ENCODE measurements around the gene CEACAM1. TPM values are rescaled to one million over a fixed set of nuclear protein-coding genes. Genes with fewer than 3 reads are reported as not detected.

CEACAM1 gene
- total and polyA plus RNA-seq, 3 experiments from 2014 or later: 0.15 to 0.78 (median 0.46) TPM

GRCh38 chr19:42497492-42498168 is 30.7 kb downstream of the CEACAM1 start:
- H3K4me3 ChIP-seq (ENCODE audit: low read length): no peak overlapping the region
- H3K9me3 ChIP-seq (ENCODE audit: low read length): no peaks in the 10 kb centered on the region
- H3K27ac ChIP-seq (ENCODE audit: low read depth, low read length): no peak overlapping the region
- H3K36me3 ChIP-seq (ENCODE audit: insufficient read depth, low read length): no peaks in the 10 kb centered on the region
- POLR2A ChIA-PET: no interaction called here
- Mint-ChIP-seq H3K4me1 (no peaks in the 10 kb centered on the region), H3K9me3 (no peaks in the 10 kb centered on the region), H3K27ac (peak overlapping the region in 1 of 8 donors; percentile 1), H3K36me3 (no peaks in the 10 kb centered on the region), H3K27me3 (peaks cover 0 to 2% of the 10 kb centered on the region in 2 donors), H3K4me3 (no peak overlapping the region)
- DNase-seq: no peak
- CTCF ChIA-PET: no interaction called here
- H3K4me1 ChIP-seq (ENCODE audit: insufficient read depth, low read length): no peaks in the 10 kb centered on the region
- H3K27me3 ChIP-seq (ENCODE audit: insufficient read depth, low read length, poor library complexity, severe bottlenecking): no peaks in the 10 kb centered on the region

GRCh38 chr19:42496460-42497133 is 31.7 kb downstream of the CEACAM1 start:
- ChIA-PET POLR2A (no interaction called here), CTCF (no interaction called here)
- no peaks in the 10 kb centered on the region for H3K36me3 ChIP-seq (ENCODE audit: insufficient read depth, low read length)
- no peaks in the 10 kb centered on the region for H3K9me3 ChIP-seq (ENCODE audit: low read length)
- Mint-ChIP-seq H3K36me3 (no peaks in the 10 kb centered on the region), H3K4me3 (no peak overlapping the region), H3K9me3 (no peaks in the 10 kb centered on the region), H3K4me1 (no peaks in the 10 kb centered on the region), H3K27me3 (peaks cover 0 to 2% of the 10 kb centered on the region in 2 donors), H3K27ac (no peak overlapping the region)
- no peaks in the 10 kb centered on the region for H3K27me3 ChIP-seq (ENCODE audit: insufficient read depth, low read length, poor library complexity, severe bottlenecking)
- no peak overlapping the region for H3K4me3 ChIP-seq (ENCODE audit: low read length)
- H3K27ac ChIP-seq (ENCODE audit: low read depth, low read length): no peak overlapping the region
- no peaks in the 10 kb centered on the region for H3K4me1 ChIP-seq (ENCODE audit: insufficient read depth, low read length)
- no peak for DNase-seq

- Histone ChIP-seq H3K36me3 (ENCODE audit: insufficient read depth, low read length) (no peaks in the 10 kb centered on the region), H3K27me3 (ENCODE audit: insufficient read depth, low read length, poor library complexity, severe bottlenecking) (no peaks in the 10 kb centered on the region), H3K27ac (ENCODE audit: low read depth, low read length) (no peak overlapping the region), H3K4me1 (ENCODE audit: insufficient read depth, low read length) (no peaks in the 10 kb centered on the region), H3K9me3 (ENCODE audit: low read length) (no peaks in the 10 kb centered on the region), H3K4me3 (ENCODE audit: low read length) (no peak overlapping the region)
- ChIA-PET CTCF (no interaction called here), POLR2A (no interaction called here)
- peak overlapping the region in 1 of 8 donors; percentile 61 for H3K27ac Mint-ChIP-seq
- no peaks in the 10 kb centered on the region for H3K9me3 Mint-ChIP-seq
- H3K27me3 Mint-ChIP-seq: peaks cover 0 to 2% of the 10 kb centered on the region in 2 donors
- H3K4me3 Mint-ChIP-seq: no peak overlapping the region
- no peak for DNase-seq
- H3K4me1 Mint-ChIP-seq: no peaks in the 10 kb centered on the region
- peaks cover 0 to 2% (median 0%) of the 10 kb centered on the region in 3 donors for H3K36me3 Mint-ChIP-seq
Measured at GRCh38 chr19:42495663-42496062, 32.6 kb downstream of the CEACAM1 start.

GRCh38 chr19:42494321-42494720 is 34.0 kb downstream of the CEACAM1 start:
- Histone ChIP-seq H3K27ac (ENCODE audit: low read depth, low read length) (no peak overlapping the region), H3K36me3 (ENCODE audit: insufficient read depth, low read length) (no peaks in the 10 kb centered on the region), H3K4me1 (ENCODE audit: insufficient read depth, low read length) (no peaks in the 10 kb centered on the region), H3K27me3 (ENCODE audit: insufficient read depth, low read length, poor library complexity, severe bottlenecking) (no peaks in the 10 kb centered on the region), H3K9me3 (ENCODE audit: low read length) (no peaks in the 10 kb centered on the region), H3K4me3 (ENCODE audit: low read length) (no peak overlapping the region)
- H3K27me3 Mint-ChIP-seq: no peaks in the 10 kb centered on the region
- H3K4me1 Mint-ChIP-seq: no peaks in the 10 kb centered on the region
- H3K4me3 Mint-ChIP-seq: no peak overlapping the region
- no peak for DNase-seq
- peak overlapping the region in 1 of 8 donors; percentile 38 for H3K27ac Mint-ChIP-seq
- CTCF ChIA-PET: no interaction called here
- no peaks in the 10 kb centered on the region for H3K9me3 Mint-ChIP-seq
- peaks cover 0 to 2% (median 0%) of the 10 kb centered on the region in 3 donors for H3K36me3 Mint-ChIP-seq
- POLR2A ChIA-PET: no interaction called here

- Histone ChIP-seq H3K36me3 (ENCODE audit: insufficient read depth, low read length) (no peaks in the 10 kb centered on the region), H3K4me3 (ENCODE audit: low read length) (no peak overlapping the region), H3K27ac (ENCODE audit: low read depth, low read length) (no peak overlapping the region), H3K9me3 (ENCODE audit: low read length) (no peaks in the 10 kb centered on the region), H3K4me1 (ENCODE audit: insufficient read depth, low read length) (no peaks in the 10 kb centered on the region), H3K27me3 (ENCODE audit: insufficient read depth, low read length, poor library complexity, severe bottlenecking) (no peaks in the 10 kb centered on the region)
- Mint-ChIP-seq H3K27ac (no peak overlapping the region), H3K36me3 (peaks cover 0 to 2% (median 0%) of the 10 kb centered on the region in 3 donors), H3K9me3 (no peaks in the 10 kb centered on the region), H3K27me3 (no peaks in the 10 kb centered on the region), H3K4me1 (peaks cover 0 to 3% (median 0%) of the 10 kb centered on the region in 3 donors), H3K4me3 (no peak overlapping the region)
- DNase-seq: no peak
- ChIA-PET POLR2A (no interaction called here), CTCF (no interaction called here)
Measured at GRCh38 chr19:42488783-42489521, 39.3 kb downstream of the CEACAM1 start.

GRCh38 chr19:42487798-42488178 is 40.5 kb downstream of the CEACAM1 start:
- H3K4me3 Mint-ChIP-seq: no peak overlapping the region
- ChIA-PET POLR2A (no interaction called here), CTCF (no interaction called here)

GRCh38 chr19:42487032-42487797 is 41.1 kb downstream of the CEACAM1 start:
- H3K27me3 ChIP-seq (ENCODE audit: insufficient read depth, low read length, poor library complexity, severe bottlenecking): no peaks in the 10 kb centered on the region
- Mint-ChIP-seq H3K27me3 (no peaks in the 10 kb centered on the region), H3K36me3 (peaks cover 0 to 3% (median 0%) of the 10 kb centered on the region in 3 donors), H3K9me3 (no peaks in the 10 kb centered on the region), H3K27ac (peak overlapping the region in 2 of 8 donors; percentile 16 to 32), H3K4me1 (peaks cover 0 to 3% (median 0%) of the 10 kb centered on the region in 3 donors), H3K4me3 (no peak overlapping the region)
- H3K9me3 ChIP-seq (ENCODE audit: low read length): no peaks in the 10 kb centered on the region
- POLR2A ChIA-PET: no interaction called here
- no peak overlapping the region for H3K4me3 ChIP-seq (ENCODE audit: low read length)
- no peak overlapping the region for H3K27ac ChIP-seq (ENCODE audit: low read depth, low read length)
- no peaks in the 10 kb centered on the region for H3K36me3 ChIP-seq (ENCODE audit: insufficient read depth, low read length)
- CTCF ChIA-PET: no interaction called here
- no peak for DNase-seq
- no peaks in the 10 kb centered on the region for H3K4me1 ChIP-seq (ENCODE audit: insufficient read depth, low read length)

More at GRCh38 chr19:42487798-42488178, 40.5 kb downstream of the CEACAM1 start:
- Mint-ChIP-seq H3K36me3 (peaks cover 0 to 3% (median 0%) of the 10 kb centered on the region in 3 donors), H3K9me3 (no peaks in the 10 kb centered on the region), H3K27me3 (no peaks in the 10 kb centered on the region), H3K4me1 (peaks cover 0 to 3% (median 0%) of the 10 kb centered on the region in 3 donors), H3K27ac (no peak overlapping the region)
- H3K27ac ChIP-seq (ENCODE audit: low read depth, low read length): no peak overlapping the region
- H3K27me3 ChIP-seq (ENCODE audit: insufficient read depth, low read length, poor library complexity, severe bottlenecking): no peaks in the 10 kb centered on the region
- no peaks in the 10 kb centered on the region for H3K36me3 ChIP-seq (ENCODE audit: insufficient read depth, low read length)
- H3K4me3 ChIP-seq (ENCODE audit: low read length): no peak overlapping the region
- no peak for DNase-seq
- H3K9me3 ChIP-seq (ENCODE audit: low read length): no peaks in the 10 kb centered on the region
- H3K4me1 ChIP-seq (ENCODE audit: insufficient read depth, low read length): no peaks in the 10 kb centered on the region

Measured in CD8-positive, alpha-beta memory T cell (primary cell).